ENCODE results near the gene CALR3. TPM values are rescaled to one million over a fixed set of nuclear protein-coding genes. Genes with fewer than 3 reads are reported as not detected.

CALR3 gene
- total and polyA plus RNA-seq, 2 of the 8 experiments (the other 6 are each of a cell fraction or from before 2014, with no cell fraction given) = 0.11 to 0.32 TPM

DNA sequence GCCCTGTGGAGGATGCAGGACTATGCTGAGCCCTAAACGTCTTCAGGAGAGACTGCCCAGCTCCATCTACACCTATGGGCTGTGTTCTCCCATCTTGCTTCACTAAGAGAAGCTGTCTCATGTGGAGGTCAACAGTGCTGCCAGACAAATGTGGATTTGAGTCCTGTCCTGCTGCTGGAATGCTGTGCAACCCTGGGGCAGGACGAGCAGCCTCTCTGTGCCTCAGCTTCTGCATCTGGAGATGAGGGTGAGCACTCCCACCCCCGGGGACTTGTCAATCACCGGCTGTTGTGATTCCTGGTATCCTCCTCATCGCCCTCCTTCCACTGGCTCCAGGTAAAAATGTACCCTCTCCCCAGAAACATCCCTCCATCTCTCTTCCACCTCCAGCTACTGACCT lies 40.5 kb downstream of the CALR3 start:
- ChIA-PET CTCF (ENCODE audit: partially characterized antibody) (interaction anchor here (0.6 to 7.1 kb wide), 2 partner anchors 12 to 24 kb away, joined by 4 to 66 read pairs; no protein-coding TSS in a partner anchor), POLR2A (ENCODE audit: partially characterized antibody) (interaction anchor here (0.6 to 2.2 kb wide), 4 partner anchors 10 to 113 kb away, joined by 3 to 7 read pairs (median 4); partner anchors contain the start of gene EPS15L1)
- peak overlapping the region; percentile 34; the same call in 1 of the 2 replicates for H2BK20ac ChIP-seq (ENCODE audit: low read length)
- no peak overlapping the region for H3K18ac ChIP-seq (ENCODE audit: extremely low read depth, low read length)
- H2BK120ac ChIP-seq (replicated peaks; ENCODE audit: low read depth, low read length) = no peak overlapping the region
- no peak overlapping the region for H3K9ac ChIP-seq (replicated peaks in 1 of 4; ENCODE audit: extremely low read depth in 1 of 4, low read depth in 3 of 4, low read length in 3 of 4)
- no peak overlapping the region for H4K8ac ChIP-seq (ENCODE audit: extremely low read depth, insufficient read depth, low read length)
- no peaks in the 10 kb centered on the region for H3K9me3 ChIP-seq (ENCODE audit: insufficient read depth in 2 of 2, low read depth in 1 of 2, low read length in 1 of 2)
- no peak overlapping the region for H3K27ac ChIP-seq (ENCODE audit: low read depth, low read length)
- no peak overlapping the region for H3K14ac ChIP-seq (ENCODE audit: insufficient read length)
- FAIRE-seq (no peak), DNase-seq (ENCODE audit: low read depth in 1 of 2, low spot score in 2 of 2) (no peak)
- no peak overlapping the region for H2BK15ac ChIP-seq (ENCODE audit: low read length)
- H3K23me2 ChIP-seq (ENCODE audit: low read depth, low read length) = peaks cover 2% of the 10 kb centered on the region; the same call in 1 of the 2 replicates
- peaks cover 14 to 32% of the 10 kb centered on the region in 2 experiments for H4K20me1 ChIP-seq (replicated peaks in 1 of 2; ENCODE audit: control insufficient read depth in 1 of 2, insufficient read depth in 2 of 2, low read length in 2 of 2)
- no peak overlapping the region for H2AFZ ChIP-seq (ENCODE audit: low read length)
- H3K4me2 ChIP-seq (ENCODE audit: insufficient read depth in 1 of 2, low read depth in 2 of 2, low read length in 2 of 2) = no peak overlapping the region
- no peak overlapping the region for H3K4ac ChIP-seq (replicated peaks; ENCODE audit: insufficient read length, low read depth, low read length)
- no peak overlapping the region for H2BK12ac ChIP-seq (ENCODE audit: low read depth, low read length)
- H3K36me3 ChIP-seq (ENCODE audit: control insufficient read depth in 2 of 4, insufficient read depth in 4 of 4, low read length in 3 of 4) = no peaks in the 10 kb centered on the region
- H2AK5ac ChIP-seq (ENCODE audit: low read depth, low read length) = no peak overlapping the region
- no peak overlapping the region for H3K4me3 ChIP-seq (ENCODE audit: extremely low read depth in 1 of 4, insufficient read depth in 2 of 4, low read depth in 3 of 4, low read length in 4 of 4)
- peaks cover 16 to 29% (median 21%) of the 10 kb centered on the region in 4 experiments for H3K4me1 ChIP-seq (replicated peaks in 1 of 4; ENCODE audit: control insufficient read depth in 3 of 4, insufficient read depth in 4 of 4, low read length in 3 of 4)
- H2BK5ac ChIP-seq (ENCODE audit: low read depth, low read length) = no peak overlapping the region
- H3K27me3 ChIP-seq (replicated peaks in 1 of 4; ENCODE audit: control insufficient read depth in 3 of 4, extremely low read depth in 1 of 4, insufficient read depth in 3 of 4, low read length in 3 of 4) = no peaks in the 10 kb centered on the region
- no peak overlapping the region for H3K56ac ChIP-seq (replicated peaks; ENCODE audit: insufficient read length, low read depth, low read length)
- H3K79me2 ChIP-seq (ENCODE audit: control insufficient read depth in 1 of 2, insufficient read depth in 2 of 2, low read length in 2 of 2) = peaks cover 3 to 87% of the 10 kb centered on the region in 2 experiments; a peak in 3 of 4 replicates
- no peak overlapping the region for H3K23ac ChIP-seq (ENCODE audit: insufficient read length)
- H4K91ac ChIP-seq (replicated peaks; ENCODE audit: insufficient read length, low read length) = no peak overlapping the region
- H4K5ac ChIP-seq (ENCODE audit: insufficient read length, low read depth, low read length) = no peak overlapping the region
- peaks cover 18% of the 10 kb centered on the region for H3K79me1 ChIP-seq (ENCODE audit: low read depth, low read length)
- WGBS, 2 experiments (ENCODE audit: extremely low coverage in 1 of 2, insufficient coverage in 1 of 2, insufficient read length in 1 of 2, insufficient replicate concordance in 2 of 2, low coverage in 1 of 2, low lambda C conversion rate in 2 of 2, missing lambda C conversion rate in 1 of 2) = 94% methylated on average over 5 of the region's 5 CpGs; no CpG with 5 or more reads in 1 of the 2 experiments
- no peak for TF ChIP-seq RNF2 (IDR thresholded peaks at IDR 0.05; ENCODE audit: borderline replicate concordance, low read depth, low read length, missing control alignments, poor library complexity, severe bottlenecking)
- TF ChIP-seq MAFK (IDR thresholded peaks at IDR 0.05; ENCODE audit: low read depth, low read length) = no peak
- no peak for TF ChIP-seq HDAC2 (IDR thresholded peaks at IDR 0.05; ENCODE audit: borderline replicate concordance in 1 of 2, low read depth in 2 of 2, low read length in 2 of 2)
- TF ChIP-seq, protein P1, sequence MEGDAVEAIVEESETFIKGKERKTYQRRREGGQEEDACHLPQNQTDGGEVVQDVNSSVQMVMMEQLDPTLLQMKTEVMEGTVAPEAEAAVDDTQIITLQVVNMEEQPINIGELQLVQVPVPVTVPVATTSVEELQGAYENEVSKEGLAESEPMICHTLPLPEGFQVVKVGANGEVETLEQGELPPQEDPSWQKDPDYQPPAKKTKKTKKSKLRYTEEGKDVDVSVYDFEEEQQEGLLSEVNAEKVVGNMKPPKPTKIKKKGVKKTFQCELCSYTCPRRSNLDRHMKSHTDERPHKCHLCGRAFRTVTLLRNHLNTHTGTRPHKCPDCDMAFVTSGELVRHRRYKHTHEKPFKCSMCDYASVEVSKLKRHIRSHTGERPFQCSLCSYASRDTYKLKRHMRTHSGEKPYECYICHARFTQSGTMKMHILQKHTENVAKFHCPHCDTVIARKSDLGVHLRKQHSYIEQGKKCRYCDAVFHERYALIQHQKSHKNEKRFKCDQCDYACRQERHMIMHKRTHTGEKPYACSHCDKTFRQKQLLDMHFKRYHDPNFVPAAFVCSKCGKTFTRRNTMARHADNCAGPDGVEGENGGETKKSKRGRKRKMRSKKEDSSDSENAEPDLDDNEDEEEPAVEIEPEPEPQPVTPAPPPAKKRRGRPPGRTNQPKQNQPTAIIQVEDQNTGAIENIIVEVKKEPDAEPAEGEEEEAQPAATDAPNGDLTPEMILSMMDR (IDR thresholded peaks at IDR 0.05; ENCODE audit: control extremely low read depth in 1 of 3, insufficient read depth in 1 of 3, low read depth in 1 of 3, low read length in 3 of 3) = no peak
- TF ChIP-seq MAX (IDR thresholded peaks at IDR 0.05) = no peak
- no peak for TF ChIP-seq CHD2 (IDR thresholded peaks at IDR 0.05; ENCODE audit: low read length)
- TF ChIP-seq SIX5 (IDR thresholded peaks at IDR 0.05; ENCODE audit: low read depth, low read length) = no peak
- TF ChIP-seq POU5F1 (IDR thresholded peaks at IDR 0.05; ENCODE audit: low read depth, low read length) = no peak
- no peak for TF ChIP-seq TEAD4 (IDR thresholded peaks at IDR 0.05; ENCODE audit: low read depth, low read length)
- no peak for TF ChIP-seq NANOG (IDR thresholded peaks at IDR 0.05; ENCODE audit: insufficient read depth, low read depth, low read length, poor library complexity, severe bottlenecking)

All from H1 (cell line).